Limb (tissue), 2 donors: ENCODE measurements around the gene ATP2A1.
"Not testable (repeated sequence)": the region's sequence is repeated elsewhere in the genome, so short reads cannot be mapped to it uniquely, and the experiment has no call there.

Experiments used
- DNase-seq, 2 donors: peaks; one replicate each; pipeline ENCODE4 v3.0.0-alpha.2; 2016; ENCODE audit errors: extremely low spot score in 2 of 2

ATP2A1 gene

DNA sequence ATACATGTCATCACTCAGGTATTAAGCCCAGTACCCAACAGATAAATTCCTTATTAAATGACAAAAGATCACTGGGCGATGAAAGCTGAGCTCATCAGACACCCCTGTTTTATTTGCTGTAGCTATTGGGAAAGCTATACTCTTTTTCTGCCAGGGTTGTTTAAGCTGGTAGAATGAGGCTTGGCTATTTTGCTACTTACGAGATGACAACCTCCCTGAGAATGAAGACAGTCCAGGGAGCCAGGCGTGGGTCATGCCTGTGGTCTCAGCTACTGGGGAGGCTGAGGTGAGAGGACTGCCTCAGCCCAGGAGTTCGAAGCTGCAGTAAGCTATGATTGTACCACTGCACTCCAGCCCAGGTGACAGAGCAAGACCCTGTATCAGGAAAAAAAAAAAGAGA is 19.0 kb upstream of the ATP2A1 start:
- DNase-seq = no peak

GRCh38 chr16:28863929-28864793 is 14.1 kb upstream of the ATP2A1 start:
- DNase-seq = no peak

DNA sequence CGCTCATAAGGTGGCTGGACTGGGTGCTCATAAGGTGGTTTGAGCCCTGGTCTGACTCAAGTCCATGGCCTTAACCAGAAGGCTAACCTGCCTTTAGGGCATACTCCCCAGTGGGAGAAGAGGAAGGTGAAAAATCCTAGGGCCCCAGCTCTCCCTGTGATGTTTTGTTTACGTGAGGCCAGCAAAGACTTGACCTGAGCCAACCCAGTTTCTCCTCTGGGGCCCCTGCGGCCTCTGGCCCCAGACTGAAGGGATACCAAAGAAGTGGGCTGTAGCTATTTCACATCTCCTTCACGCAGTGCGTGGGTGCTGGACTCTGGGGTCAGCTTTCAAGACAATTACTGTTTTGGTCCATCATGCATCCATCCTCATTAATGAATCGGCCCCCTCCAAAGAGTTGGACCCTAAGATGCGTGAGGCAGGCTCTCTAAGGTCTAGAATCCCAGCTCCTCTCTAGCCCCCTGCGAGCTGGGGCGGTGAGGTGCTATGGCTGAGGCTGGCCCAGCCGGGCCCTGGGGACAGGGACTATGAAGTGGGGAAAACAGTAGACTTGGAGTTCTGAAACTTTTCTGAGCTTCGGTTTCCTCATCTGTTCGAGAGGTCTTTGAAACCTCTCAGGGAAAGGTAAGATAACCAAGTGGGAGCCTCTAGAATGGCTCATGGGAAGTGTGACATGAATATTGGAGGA is 13.1 kb upstream of the ATP2A1 start:
- no peak for DNase-seq

- no peak for DNase-seq
Measured at GRCh38 chr16:28865722-28866453, 12.4 kb upstream of the ATP2A1 start.

DNA sequence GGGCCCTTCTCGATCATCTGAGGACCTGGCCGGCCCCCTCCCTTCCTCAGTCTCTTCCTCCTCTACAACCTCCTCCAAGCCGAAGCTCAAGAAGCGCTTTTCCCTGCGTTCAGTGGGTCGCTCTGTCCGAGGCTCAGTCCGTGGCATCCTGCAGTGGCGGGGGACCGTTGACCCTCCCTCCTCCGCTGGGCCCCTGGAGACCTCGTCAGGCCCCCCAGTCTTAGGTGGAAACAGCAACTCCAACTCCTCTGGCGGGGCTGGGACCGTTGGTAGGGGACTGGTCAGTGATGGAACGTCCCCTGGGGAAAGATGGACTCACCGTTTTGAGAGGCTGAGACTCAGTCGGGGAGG is 11.9 kb upstream of the ATP2A1 start:
- no peak for DNase-seq

- DNase-seq = no peak
Measured at GRCh38 chr16:28867241-28867640, 11.0 kb upstream of the ATP2A1 start.

GRCh38 chr16:28867646-28868045 is 10.6 kb upstream of the ATP2A1 start:
- DNase-seq = not testable (repeated sequence)

DNA sequence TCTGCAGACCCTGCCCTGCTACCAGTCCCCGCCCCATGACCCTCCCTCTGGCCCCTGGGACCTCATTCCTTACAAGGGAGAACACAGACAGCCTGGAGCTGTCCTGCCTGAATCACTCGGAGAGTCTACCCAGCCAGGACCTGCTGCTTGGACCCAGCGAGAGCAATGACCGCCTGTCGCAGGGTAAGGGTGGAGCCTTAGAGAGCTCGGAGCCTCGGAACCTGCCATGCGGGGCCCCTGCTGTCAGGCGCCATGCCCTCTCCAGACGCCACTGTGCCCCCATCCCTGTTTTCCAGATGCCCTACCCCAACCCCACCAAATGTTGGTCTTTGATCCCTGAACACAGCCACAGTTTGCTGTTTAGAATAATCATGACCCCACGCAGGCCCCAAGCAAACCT is 9.1 kb upstream of the ATP2A1 start:
- DNase-seq = no peak

DNA sequence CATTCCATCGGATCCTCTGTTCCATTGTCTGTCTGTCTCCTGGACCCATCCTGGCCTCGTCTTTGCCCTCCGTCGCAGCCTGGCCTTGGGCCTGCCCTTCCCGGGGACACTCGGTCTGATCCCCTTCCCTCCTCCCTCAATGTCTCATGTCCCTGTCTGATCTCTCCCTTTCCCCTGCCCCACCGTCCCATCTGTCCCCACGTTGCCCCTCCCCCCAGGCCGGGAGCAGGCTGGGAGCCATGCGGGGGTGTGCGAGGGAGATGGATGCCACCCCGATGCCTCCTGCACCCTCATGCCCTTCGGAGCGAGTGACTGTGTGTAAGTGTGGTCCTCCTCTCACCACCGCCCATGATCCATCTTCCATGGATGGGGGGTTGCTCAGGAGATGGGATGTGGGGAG is 5.3 kb upstream of the ATP2A1 start:
- DNase-seq = no peak

- DNase-seq = no peak
Measured at GRCh38 chr16:28873543-28874201, 4.6 kb upstream of the ATP2A1 start.

GRCh38 chr16:28874406-28874805 is 3.9 kb upstream of the ATP2A1 start:
- DNase-seq = no peak

DNA sequence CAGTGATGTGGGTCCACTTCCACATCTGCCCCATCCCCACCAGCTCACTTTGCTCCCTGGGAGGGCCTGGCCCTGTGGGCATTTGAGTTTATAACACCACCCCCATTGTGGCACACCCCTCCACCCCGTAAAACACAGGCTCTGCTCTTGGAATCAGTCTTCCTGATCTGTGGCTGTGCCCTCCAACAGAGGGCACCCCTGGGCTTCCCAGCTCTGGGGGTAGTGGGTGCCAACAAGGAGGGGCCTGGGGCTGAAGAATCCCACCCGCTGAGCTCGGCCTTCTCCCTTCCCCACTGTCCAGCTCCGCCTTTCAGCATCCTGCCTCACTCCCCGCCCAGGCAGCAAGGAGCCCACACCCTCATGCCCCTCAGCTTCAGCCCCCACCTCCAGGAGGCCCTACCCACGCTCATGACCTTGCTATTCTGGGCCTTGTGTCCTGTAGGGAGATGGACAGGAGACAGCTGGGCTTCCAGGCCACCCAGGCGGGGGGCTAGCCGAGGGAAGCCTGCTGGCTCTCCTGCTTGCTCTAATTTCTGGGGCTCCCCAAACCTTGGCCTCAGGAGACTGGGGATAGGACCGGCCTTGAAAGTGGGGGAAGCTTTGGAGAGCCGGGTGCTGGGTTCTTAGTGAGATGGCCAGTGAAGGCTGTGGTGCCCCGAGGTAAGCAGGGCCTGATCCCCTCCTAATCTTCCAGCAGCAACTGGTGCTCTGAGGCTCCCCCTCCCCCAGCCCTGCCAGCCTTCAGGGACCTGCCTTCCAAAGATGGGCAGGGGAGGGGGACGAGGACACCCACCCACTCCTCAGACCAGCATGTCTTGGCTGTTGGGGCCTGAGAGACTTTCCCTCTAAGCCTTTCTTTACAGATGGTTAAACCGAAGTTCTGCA is 2.9 kb upstream of the ATP2A1 start:
- DNase-seq = peak in 1 of 2 donors; percentile 29

DNA sequence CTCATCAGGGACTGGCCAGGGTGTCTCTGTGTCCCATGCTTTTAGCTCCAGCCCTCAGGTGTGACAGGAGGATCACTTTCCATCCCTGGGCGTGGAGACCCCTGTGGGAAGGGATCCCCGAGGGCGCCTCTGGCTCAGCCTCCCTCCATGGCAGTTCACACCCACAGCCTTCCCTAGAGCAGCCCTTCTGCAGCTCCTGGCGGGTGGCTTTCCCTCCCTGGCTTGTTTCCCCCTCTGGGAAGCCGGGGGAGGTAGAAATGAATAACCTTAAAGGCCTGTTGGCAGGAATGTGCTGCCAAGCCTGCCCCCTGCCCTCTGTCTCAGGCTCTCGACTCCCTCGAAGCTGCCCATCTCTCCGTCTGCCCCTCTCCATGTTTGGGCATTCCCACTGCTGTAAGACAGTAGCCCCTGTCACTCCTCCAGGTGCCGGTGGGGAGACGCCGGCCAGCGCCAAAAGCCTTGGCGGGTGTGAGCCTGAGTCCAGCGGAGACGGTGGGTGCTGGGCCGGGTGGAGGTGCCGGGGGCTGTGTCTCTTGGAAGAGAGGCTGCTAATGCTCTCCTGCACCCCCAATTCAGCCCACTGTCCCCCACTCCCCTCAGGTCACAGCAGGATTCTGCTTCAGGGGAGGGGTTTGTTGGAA is 2.1 kb upstream of the ATP2A1 start:
- no peak for DNase-seq

DNA sequence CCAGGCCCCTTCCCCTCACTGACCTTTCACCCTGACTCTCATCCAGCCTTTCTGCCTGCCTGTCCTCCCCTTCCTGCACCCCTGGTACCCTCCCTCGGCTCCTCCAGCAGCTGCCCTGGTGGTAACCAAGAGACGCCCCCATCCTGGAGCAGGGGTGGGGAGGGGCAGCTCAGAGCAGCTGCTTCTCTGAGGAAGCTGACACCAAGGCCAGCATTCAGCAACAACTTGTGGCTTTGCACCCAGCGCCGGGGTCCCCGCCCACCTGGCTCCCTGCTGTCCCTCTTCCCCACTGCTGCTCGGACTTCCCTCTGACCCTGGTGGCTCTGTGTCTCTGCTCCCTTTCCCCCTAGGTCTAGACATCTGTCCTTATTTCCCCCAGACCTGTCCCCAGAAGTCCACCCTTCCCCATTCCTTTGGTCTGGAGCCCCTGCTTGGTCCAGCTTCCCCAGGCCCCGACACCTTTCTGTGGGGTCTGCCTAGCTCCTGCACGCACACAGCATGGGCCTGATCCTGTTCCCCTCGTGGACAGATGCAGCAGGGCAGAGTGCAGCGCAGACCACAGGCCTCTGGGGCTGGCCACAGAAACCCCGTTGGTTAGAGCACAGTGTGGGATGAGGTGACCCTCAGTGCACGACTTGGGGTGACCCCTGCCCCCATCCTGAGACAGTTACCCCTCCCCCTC is 1.2 kb upstream of the ATP2A1 start:
- DNase-seq = peak in 1 of 2 donors; percentile 28

DNA sequence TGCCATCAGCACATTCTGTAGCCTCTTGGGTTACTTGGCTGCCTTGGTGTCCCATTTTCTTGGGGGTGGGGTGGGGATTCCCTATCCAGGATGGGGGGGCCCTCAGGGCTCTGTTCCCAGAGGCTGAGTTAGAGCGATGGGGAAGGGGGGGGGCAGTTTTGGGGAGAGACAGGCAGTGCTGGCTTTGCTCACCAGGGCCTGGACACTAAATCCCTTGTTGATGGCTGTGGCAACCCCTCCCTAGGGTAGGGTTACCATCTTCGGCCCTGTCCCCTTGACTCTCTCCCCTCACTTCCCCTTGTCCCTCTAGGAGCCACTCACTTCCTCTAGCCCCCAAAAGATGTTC is 660 bp upstream of the ATP2A1 start:
- DNase-seq = no peak

DNA sequence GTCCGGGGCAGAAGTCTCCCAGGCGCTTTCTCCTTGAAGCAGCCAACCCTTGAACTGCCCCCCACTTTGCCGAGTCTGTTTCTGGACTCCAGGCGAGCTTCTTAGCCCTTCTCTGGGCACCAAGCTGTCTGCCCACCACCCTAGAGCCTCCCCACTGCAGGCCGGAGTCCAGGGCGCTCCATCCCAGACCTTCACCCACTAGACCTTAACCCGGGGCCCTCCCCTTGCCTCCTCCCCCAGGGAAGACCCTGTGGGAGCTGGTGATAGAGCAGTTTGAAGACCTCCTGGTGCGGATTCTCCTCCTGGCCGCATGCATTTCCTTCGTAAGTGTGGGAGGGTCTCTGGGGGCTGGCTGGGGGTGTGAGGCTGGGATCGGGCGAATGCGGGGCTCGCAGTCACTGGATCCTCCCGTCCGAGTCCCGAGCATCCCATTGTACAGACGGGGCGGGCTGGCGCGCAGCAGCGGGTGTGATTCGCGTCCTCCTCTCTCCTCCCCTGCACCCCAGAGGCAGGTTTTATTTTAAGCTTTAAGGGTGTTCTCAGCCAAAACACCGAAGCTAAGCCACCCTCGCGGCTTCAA is 1.1 kb downstream of the ATP2A1 start:
- DNase-seq = no peak

DNA sequence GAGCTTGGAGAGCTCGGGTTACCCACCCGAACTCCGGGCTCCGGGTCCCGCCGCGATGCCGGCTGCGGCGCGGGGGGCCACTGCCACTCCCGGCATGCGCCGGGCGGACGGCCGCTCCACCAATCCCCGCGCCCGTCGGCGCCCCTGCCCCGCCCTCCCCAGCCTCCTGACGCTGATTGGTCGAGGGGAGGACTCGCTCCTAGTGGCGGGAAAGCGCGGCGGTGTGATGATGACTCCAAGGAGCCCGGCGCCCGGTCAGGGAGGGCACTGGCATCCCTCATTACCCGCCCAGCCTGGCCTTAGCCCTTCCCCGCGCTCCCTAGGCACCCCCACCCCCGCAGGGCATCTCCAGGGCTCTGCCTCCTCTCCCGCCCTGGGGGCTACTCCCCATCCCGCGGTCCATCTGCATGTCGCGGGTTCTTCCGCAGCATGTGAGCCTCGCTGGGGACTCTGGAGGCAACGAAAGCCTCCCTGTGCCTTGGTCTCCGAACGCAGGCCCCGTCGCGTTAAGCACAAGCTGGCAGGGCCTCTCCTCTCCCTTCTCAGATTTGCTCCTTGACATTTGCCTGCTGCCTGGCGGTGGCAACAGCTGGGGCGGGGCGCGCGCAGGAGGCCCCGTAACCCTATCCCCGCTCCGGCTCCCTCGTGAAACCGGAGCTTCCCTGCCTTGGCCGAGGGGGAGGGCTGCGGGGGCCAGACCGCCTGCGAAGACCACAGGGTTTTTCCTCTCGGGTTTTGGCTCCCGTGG is 1.7 kb downstream of the ATP2A1 start:
- DNase-seq = peak; percentile 87 to 94

DNA sequence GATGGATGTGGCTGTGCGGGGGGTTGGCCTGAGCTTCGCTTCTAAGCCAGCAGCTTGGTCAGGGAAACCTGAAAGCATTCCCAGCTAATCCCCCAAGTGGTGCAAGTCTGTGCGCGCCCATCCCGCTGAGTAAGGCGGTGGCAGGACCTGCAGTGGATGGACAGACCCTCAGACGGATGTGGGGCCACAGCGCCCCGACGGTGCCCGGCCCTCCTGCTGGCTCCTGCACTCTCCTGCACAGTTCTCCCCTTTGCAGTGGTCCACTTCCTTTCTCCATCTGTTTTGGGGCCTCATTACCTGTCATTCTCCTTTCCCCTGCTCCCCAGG is 2.3 kb downstream of the ATP2A1 start:
- DNase-seq = no peak

DNA sequence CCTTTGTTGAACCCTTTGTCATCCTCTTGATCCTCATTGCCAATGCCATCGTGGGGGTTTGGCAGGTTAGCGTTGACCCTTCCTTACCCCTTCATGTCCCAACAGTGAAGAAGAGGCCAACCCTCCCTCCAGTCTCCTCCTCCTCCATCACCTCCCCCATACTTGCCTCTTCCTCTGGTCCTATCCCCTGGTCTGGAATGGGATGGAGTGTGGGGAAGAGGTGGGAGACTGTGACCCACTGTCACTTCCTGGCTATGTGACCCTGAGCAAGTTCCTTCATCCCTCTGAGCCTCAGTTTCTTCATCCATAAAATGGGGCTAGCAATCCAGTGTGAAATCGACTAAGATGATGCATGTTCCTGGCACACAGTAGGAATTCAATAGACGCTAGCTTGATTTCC is 2.7 kb downstream of the ATP2A1 start:
- DNase-seq = no peak
